ENCODE results near the gene RBM23.

GRCh38 chr14:22922294-22922693 is 3.3 kb upstream of the RBM23 start:
- TF ChIP-seq REST (tag by site-specific recombination; IDR thresholded peaks at IDR 0.05) (no peak), ZNF548 (tag by site-specific recombination; IDR thresholded peaks at IDR 0.05) (no peak), ZNF292 (tag by site-specific recombination; IDR thresholded peaks at IDR 0.05; ENCODE audit: borderline replicate concordance, low read depth) (no peak), YY2 (tag by site-specific recombination; IDR thresholded peaks at IDR 0.05) (no peak), ZNF513 (tag by site-specific recombination; IDR thresholded peaks at IDR 0.05) (no peak), ZNF777 (tag by site-specific recombination; IDR thresholded peaks at IDR 0.05; ENCODE audit: borderline replicate concordance) (no peak), CTCF (tag by site-specific recombination; IDR thresholded peaks at IDR 0.05) (no peak), ZNF280D (tag by site-specific recombination; IDR thresholded peaks at IDR 0.05) (no peak)
